PFSK-1 (cell line): Measurements from ENCODE around the gene PPIA.

Experiments used
- FOXP2 ChIP-seq: optimal IDR thresholded peaks from 2 replicates; pipeline ENCODE3; 2011; ENCODE audit warnings: borderline replicate concordance, control low read depth, inconsistent platforms; ENCODE audit not compliant: insufficient read depth; ENCODE audit errors: extremely low read length, extremely low read depth
- POLR2AphosphoS5 ChIP-seq: IDR thresholded peaks from 2 replicates; pipeline ENCODE4 v1.6.1; 2012; ENCODE audit warnings: low read depth, mild to moderate bottlenecking, control low read depth, low read length, moderate library complexity
- SIN3A ChIP-seq: IDR thresholded peaks from 2 replicates; pipeline ENCODE4 v1.6.1; 2012; ENCODE audit warnings: mild to moderate bottlenecking, low read length, moderate library complexity, borderline replicate concordance; ENCODE audit not compliant: insufficient read depth
- TAF1 ChIP-seq: IDR thresholded peaks from 2 replicates; pipeline ENCODE4 v1.6.1; 2012; ENCODE audit warnings: low read length, control low read depth, borderline replicate concordance; ENCODE audit not compliant: insufficient read depth
- TF ChIP-seq, protein P1 (sequence below), 2 experiments: IDR thresholded peaks; 2 replicates each; pipeline versions ENCODE4 v1.6.1 to v1.8.0; 2011 to 2012; ENCODE audit warnings: low read depth in 2 of 2, low read length in 2 of 2, control low read depth in 1 of 2, inconsistent platforms in 1 of 2, mild to moderate bottlenecking in 1 of 2, moderate library complexity in 1 of 2; ENCODE audit not compliant: insufficient read depth in 1 of 2

The PPIA gene

DNA sequence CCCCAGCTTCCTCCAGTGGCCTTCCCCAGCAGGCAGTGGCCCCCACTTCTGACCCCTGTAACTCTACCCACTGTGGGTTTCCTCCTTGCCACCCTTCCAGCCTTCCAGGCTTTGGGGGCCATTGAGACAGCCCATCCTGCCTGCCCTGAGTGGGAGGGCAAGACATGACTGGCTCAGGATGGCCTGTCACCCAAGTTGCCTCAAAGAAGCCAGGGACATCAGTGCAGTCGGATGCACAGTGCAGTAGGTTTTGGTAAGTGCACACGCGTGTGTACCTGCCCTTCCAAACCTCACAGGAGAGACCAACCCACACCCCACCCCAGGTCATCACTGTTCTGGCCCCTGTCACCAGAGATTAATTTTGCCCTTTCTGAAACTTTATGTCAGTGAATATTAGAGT, 25.1 kb upstream of the PPIA start:
- TF ChIP-seq POLR2AphosphoS5 (no peak), SIN3A (no peak), FOXP2 (no peak), TAF1 (no peak)
- TF ChIP-seq, protein P1, sequence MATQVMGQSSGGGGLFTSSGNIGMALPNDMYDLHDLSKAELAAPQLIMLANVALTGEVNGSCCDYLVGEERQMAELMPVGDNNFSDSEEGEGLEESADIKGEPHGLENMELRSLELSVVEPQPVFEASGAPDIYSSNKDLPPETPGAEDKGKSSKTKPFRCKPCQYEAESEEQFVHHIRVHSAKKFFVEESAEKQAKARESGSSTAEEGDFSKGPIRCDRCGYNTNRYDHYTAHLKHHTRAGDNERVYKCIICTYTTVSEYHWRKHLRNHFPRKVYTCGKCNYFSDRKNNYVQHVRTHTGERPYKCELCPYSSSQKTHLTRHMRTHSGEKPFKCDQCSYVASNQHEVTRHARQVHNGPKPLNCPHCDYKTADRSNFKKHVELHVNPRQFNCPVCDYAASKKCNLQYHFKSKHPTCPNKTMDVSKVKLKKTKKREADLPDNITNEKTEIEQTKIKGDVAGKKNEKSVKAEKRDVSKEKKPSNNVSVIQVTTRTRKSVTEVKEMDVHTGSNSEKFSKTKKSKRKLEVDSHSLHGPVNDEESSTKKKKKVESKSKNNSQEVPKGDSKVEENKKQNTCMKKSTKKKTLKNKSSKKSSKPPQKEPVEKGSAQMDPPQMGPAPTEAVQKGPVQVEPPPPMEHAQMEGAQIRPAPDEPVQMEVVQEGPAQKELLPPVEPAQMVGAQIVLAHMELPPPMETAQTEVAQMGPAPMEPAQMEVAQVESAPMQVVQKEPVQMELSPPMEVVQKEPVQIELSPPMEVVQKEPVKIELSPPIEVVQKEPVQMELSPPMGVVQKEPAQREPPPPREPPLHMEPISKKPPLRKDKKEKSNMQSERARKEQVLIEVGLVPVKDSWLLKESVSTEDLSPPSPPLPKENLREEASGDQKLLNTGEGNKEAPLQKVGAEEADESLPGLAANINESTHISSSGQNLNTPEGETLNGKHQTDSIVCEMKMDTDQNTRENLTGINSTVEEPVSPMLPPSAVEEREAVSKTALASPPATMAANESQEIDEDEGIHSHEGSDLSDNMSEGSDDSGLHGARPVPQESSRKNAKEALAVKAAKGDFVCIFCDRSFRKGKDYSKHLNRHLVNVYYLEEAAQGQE (IDR thresholded peaks at IDR 0.05; ENCODE audit: insufficient read depth in 1 of 2, low read depth in 2 of 2, low read length in 2 of 2), result no peak

DNA sequence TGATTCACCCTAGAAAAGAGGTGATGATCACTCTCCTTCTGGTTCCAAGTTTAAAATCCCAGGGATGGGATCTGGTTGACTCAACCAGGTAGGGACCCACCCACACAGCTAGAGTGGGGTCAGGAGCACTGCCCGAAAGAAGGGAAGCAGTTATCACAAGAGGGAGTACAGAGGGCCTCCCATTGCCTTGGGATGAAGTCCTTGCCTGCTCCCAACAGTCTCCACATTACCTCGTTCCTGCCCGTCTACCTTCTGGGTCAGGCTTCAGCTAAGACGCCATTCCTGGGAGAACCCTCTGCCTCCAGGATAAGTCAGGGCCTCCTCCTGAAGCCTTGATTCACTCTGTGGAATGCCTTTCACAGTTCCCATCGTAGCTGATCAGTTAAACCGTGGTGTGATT, 24.0 kb upstream of the PPIA start:
- TF ChIP-seq, protein P1 (IDR thresholded peaks at IDR 0.05; ENCODE audit: insufficient read depth in 1 of 2, low read depth in 2 of 2, low read length in 2 of 2), result no peak
- TF ChIP-seq POLR2AphosphoS5, result no peak
- no peak for TF ChIP-seq SIN3A
- TF ChIP-seq FOXP2, result no peak
- no peak for TF ChIP-seq TAF1

DNA sequence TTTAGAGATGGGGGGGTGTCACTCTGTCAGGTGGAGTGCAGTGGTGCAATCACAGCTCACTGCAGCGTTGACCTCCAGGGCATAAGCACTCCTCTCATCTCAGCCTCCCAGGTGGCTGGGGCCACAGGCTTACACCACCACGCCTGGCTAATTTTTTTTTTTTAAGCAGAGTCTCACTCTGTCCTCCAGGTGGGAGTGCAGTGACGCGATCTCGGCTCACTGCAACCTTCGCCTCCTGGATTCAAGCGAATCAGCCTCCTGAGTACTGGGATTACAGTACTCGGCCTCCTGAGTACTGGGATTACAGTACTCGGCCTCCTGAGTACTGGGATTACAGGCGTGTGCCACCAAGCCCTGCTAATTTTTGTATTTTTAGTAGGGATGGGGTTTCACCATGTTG, 23.6 kb upstream of the PPIA start:
- TF ChIP-seq POLR2AphosphoS5 (no peak), FOXP2 (no peak), SIN3A (no peak), TAF1 (no peak)
- TF ChIP-seq, protein P1 (IDR thresholded peaks at IDR 0.05; ENCODE audit: insufficient read depth in 1 of 2, low read depth in 2 of 2, low read length in 2 of 2), result no peak

DNA sequence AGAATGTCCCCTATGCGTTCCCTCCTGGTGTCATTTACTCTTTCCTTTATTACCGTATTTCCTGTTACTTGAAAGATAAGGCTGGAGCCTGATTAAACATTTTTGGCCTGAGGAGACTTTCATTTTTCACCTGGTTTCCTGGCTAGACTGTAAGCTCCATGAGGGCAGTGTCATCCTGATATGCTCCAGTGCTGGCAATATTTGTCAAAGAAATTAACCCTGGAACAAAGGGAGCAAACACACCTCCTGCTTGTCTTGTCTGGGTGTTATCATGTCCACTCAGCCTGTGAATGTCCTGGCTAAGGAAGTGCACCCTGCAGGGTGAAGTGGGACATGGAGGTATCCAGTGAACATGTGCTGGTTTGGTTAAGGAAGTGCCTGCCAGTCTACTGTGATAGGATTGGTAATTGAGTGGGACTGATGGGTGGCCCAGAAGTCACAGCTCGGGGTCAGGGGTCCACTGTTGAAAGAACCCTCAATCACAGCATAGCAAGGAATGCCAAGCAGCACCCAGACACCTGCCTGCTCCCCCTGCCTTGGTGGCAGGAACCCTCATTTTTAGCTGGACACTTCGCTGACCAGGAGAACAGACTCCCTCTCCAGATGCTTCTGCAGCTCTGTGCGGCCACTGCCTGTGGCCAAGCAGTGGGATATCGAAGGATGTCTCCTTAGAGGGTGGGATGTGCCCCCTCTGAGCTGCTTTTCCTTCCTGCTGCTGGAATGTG, 20.9 kb upstream of the PPIA start:
- no peak for TF ChIP-seq SIN3A
- no peak for TF ChIP-seq FOXP2
- TF ChIP-seq TAF1, result no peak
- TF ChIP-seq POLR2AphosphoS5, result no peak
- TF ChIP-seq, protein P1 (IDR thresholded peaks at IDR 0.05; ENCODE audit: insufficient read depth in 1 of 2, low read depth in 2 of 2, low read length in 2 of 2), result no peak

DNA sequence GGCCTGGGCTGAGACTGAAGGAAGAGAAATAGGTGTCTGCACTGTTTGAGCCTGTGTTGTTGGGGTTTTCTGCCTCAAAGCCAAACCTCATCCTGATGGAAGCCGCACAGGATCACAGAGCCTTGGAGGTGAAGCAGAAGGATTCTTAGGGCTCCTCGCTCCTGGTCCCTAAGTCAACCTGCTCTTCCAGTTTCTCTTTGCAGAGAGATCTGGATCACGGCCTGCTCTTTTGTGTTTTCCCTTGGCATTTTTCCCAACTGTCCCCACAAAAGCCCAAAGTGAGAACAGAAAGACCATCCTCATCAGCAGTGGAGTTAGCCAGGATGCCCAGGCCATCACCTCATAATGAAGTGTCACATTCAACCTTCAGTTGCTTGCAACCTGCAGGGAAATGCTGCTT, 20.3 kb upstream of the PPIA start:
- TF ChIP-seq SIN3A (no peak), TAF1 (no peak), FOXP2 (no peak), POLR2AphosphoS5 (no peak)
- TF ChIP-seq, protein P1 (IDR thresholded peaks at IDR 0.05; ENCODE audit: insufficient read depth in 1 of 2, low read depth in 2 of 2, low read length in 2 of 2), result no peak
